Transverse colon (tissue), 3 donors: ENCODE results near the gene TBL1Y.

Experiments used
- CTCF ChIP-seq, 5 experiments: fragments of 200-600 bp in 3 of 5; fragments of 450-650 bp in 2 of 5; sonication (generic) in 3 of 5; IDR thresholded peaks; 1 replicate in 2 of 5; 2 replicates in 3 of 5; pipeline ENCODE4 v1.5.1; 2016 to 2017; ENCODE audit warnings: antibody characterized with exemption in 5 of 5, inconsistent platforms in 3 of 5, mild to moderate bottlenecking in 2 of 5, moderate library complexity in 1 of 5
- EP300 ChIP-seq: sonication (generic); formaldehyde crosslinking; IDR thresholded peaks from one replicate; pipeline ENCODE4 v1.6.1; 2017; ENCODE audit warnings: antibody characterized with exemption, low read depth

DNA sequence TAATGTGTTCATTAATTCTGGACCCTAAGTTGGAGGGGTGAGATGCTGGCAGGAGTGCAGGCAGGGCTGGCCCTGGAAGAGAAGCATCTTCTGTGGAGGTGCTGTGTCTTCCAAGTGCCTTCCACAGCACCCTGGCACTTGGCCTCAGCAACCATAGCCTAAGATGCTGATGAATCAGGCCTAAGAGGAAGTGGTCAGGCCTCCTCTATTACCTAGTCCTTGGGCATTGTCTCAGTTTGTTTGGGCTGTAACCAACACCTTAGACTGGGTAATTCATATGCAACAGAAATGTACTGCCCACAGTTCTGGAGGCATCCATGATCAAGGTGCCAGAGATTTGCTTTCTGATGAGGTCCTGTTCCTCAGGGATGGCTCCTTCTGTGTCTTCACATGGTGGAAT, 128.5 kb downstream of the TBL1Y start:
- TF ChIP-seq CTCF (IDR thresholded peaks at IDR 0.05), result no peak
- no peak for TF ChIP-seq EP300
